ENCODE data around the gene NDUFS8.

The NDUFS8 gene

DNA sequence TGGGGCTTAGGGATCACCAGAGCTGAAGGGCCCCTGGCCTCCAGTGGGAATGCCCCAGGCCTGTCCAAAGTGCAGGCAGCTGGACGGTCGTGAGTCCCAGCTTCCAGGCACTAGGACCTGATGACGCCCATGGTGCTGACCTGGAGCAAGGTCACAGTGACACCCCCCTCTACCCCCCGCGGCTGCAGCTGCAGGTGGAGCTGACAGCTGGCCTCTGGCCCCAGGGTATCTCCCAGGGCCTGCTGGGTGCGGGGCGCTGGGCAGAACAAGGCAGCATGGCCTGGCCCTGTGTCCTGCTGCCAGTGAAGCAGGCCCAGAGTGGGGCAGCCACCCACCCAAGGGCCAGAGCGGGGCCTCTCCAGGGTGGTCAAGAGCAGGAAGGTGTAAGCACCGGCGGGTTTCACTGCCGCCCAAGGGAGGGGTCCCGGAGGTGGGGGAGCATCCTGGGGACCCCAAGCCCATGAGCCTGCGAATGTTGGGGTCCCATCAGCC lies 7.8 kb downstream of the NDUFS8 start:
- no peak for DNase-seq

DNA sequence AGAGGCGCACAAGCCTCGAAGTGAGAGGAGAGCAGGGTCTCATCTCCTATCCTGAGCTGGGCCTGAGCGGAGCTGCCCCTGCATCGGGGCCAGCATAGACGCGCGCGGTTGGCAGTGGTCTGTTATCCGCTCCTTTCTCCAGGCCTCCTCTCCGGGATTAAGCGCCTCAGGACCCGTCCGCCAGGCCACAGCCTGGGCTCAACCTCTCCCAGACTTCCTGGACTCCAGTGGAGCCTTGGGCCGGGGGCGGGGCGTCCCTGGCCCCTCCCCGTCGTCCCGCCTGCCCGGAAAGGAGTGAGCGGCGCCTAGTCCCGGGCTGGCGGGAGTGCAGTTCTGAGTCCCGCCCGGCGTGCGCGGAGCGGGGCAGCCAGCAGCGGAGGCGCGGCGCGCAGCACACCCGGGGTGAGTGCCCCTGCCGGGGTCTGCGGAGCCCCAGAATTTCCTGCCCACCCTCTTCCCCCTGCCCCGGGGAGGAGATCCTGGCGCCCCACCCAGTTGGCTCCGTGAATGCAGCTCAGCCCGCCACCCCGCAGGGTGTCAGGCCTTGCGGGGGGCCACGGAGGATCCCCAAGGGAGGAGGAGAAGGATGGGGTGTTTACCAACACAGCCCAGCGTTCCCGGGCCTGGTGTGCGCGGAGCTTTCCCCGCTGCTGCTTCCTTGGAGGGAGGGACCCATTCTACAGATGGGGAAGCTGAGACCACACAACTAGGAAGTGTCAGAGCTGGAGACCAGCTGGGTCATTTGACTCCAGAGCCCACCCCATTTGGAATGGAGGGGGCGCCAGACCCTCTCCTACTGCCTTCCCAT lies 8.4 kb downstream of the NDUFS8 start, which contains the start of gene TCIRG1:
Gene TCIRG1, plus strand, starts transcription at position 308 of the 808 bp plus-strand sequence. CDS start 2,247 bp downstream, outside the sequence.
- peak; percentile 83 for DNase-seq

DNA sequence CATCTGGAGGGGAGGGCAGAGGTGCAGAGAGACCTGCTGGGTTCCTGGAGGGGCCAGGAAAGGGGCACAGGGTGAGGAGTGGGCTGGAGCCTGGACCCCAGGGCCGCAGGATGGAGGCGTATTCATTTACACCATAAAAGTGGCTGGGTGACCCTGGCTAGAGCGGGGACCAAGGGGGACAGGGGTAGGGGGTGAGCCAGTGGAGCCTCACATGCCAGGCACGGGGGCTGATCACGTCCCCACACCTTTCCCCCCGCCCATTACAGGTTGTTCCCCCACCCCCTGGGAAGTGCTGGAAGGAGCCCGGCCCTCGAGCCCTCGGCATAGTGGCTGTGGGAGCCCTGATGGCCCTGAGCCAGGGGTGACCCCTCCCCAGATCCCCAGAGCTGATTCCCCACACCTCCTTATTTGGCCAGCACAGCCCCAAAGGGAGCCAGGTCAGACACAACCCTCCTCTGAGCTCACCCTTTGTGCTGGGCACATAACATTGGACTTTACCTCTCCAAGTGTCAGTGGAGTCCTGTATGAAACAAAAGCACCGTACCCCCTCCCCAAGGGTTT lies 9.1 kb downstream of the NDUFS8 start:
- DNase-seq = no peak

DNA sequence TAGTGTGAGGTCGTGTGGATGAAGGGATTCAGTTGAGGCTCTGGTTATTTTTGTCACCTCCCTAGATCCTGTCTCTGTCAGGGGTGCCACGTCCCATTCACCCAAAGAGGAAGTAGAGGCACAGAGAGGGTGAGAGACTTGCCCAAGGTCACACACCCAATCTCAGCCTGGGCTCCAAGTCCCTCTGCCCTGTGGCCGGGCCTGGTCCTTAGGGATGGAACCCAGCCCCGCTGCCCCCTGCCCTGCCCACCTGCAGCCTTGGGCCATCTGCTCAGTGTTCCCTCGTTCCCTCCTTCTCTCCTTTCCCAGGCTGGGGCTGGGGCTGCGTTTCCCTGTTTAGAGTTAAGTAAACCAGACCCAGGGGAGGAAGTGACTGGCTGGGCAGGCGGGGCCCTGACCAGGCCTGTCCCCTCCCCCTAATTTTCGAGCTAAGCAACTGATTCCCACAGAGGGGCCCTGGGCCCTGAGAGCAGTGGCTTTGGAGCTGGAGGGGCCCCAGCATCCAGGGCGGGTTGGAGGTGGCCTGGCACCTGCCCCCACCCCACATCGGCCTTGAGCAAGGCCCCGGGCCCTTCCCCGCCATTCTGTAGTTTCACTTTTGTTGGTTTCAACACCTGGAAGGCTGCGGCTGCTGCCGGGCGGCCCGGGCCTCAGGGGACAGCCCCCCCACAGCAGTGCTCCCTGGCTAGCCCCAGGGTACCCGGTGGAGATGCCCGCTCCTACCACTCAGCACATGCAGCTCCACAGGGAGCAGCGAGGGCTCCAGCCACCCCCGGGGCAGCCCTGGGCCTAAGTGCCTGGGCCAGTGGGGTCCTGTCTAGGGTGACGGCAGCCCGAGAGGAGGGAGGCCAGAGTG lies 9.8 kb downstream of the NDUFS8 start:
- peak; percentile 23 for DNase-seq

DNA sequence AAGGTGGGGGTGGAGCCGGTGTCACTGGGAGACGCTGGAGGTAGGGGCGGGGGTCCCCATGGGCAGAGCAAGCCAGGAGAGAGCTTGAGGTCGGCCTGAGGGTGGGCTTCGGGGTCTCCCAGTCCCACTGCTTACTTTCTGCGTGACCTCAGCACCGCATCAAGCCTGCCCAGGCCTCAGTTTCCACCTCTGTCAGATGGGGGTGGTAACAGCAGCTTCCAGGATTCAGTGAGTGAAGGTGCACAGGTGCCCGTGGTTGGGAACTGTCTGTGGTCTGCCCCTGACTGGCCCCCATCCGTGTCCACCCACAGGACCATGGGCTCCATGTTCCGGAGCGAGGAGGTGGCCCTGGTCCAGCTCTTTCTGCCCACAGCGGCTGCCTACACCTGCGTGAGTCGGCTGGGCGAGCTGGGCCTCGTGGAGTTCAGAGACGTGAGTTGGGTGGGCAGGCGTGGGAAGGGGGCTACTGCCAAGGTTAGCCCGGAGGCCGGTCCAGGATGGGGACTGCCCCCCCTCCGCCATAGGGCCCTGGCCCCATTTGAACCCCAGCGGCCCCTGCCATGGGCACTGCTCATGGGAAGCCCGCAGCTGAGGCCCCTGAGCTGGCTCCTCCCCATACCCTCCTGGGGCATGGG lies 10.6 kb downstream of the NDUFS8 start:
- no peak for DNase-seq

DNA sequence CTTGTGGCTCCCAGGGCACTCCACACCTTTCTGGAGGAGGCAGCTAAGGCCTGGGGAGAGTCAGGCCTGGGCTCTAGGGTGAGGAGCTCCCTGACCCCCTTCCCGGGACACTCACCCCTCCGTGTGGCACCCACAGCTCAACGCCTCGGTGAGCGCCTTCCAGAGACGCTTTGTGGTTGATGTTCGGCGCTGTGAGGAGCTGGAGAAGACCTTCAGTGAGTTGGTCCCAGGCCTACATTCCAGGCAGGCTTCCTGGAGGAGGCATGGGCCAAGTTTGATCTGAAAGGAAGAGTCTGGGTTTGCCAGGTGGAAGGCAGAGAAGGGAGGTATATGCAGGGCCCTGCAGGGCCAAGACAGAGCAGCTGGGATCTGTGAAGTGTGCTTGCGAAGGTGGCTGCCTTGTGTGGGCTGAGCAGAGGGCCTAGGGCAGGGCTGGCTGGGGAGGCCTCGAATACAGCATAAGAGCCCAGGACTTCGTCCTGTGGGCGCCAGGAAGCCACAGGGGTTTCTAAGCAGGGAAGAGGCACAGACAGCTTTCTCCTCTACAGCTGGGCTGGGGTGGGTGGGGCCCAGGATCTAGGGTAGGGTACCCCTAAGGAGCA lies 11.2 kb downstream of the NDUFS8 start:
- DNase-seq = no peak

DNA sequence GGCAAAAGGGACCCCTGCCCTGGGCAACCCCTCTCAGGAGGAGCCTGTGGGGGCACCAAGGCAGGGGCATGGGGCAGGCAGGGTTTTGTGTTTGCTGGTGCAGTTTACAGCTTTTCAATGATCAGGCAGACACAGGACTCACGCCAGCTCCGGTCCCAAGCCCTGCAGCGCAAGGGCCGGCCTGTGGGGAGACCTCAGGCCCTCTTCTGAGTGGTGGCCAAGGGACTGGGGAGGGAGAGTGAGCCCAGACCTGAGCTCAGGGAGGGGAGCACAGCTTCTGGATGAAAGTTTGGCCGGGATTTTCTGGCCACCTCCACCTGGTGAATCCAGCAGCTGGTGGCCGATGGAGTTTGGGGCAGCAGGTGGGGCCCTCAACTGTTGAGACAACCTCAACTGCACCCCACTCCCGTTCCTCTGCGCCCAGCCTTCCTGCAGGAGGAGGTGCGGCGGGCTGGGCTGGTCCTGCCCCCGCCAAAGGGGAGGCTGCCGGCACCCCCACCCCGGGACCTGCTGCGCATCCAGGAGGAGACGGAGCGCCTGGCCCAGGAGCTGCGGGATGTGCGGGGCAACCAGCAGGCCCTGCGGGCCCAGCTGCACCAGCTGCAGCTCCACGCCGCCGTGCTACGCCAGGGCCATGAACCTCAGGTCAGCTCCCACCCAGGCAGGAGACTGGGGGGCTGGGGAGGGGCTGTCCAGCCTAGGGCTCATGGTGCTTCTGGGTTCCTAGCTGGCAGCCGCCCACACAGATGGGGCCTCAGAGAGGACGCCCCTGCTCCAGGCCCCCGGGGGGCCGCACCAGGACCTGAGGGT lies 11.9 kb downstream of the NDUFS8 start:
- DNase-seq = no peak

DNA sequence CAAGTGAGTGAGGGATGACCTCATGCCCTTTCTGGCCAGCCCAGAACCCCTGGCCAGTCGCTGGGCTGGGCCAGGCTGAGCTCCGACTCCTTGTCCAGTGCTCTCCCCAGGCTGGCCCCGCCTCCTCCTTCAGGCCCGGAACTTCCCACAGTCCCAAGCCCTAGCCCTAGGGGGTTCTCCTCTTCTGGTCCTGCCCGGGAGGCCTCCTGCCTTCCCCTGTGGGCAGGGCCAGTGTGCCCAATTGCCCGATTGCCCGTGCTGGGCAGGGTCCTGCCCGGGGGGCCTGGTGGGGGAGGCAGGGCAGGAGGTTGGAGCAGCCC lies 12.5 kb downstream of the NDUFS8 start:
- no peak for DNase-seq

DNA sequence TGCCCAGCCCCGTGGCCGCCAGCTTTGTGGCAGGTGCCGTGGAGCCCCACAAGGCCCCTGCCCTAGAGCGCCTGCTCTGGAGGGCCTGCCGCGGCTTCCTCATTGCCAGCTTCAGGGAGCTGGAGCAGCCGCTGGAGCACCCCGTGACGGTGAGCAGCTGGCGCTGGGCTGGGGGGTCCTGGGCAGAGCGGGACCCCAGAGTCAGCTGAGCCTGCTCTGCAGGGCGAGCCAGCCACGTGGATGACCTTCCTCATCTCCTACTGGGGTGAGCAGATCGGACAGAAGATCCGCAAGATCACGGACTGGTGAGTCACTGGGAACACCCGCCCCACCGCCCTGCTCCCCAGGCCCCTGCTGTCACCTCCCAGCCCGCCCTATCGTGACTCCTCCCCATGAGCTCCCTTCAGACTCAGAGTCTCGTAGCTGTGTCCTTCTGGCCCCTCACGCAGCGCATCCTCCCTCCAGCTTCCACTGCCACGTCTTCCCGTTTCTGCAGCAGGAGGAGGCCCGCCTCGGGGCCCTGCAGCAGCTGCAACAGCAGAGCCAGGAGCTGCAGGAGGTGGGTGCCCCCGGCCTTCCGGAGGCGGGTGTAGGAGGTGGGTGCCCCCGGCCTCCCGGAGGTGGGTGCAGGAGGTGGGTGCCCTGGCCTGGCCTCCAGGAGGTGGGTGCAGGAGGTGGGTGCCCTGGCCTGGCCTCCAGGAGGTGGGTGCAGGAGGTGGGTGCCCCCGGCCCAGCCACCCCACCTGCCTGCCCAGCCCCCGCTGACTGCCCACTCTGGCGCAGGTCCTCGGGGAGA lies 13.1 kb downstream of the NDUFS8 start:
- no peak for DNase-seq

DNA sequence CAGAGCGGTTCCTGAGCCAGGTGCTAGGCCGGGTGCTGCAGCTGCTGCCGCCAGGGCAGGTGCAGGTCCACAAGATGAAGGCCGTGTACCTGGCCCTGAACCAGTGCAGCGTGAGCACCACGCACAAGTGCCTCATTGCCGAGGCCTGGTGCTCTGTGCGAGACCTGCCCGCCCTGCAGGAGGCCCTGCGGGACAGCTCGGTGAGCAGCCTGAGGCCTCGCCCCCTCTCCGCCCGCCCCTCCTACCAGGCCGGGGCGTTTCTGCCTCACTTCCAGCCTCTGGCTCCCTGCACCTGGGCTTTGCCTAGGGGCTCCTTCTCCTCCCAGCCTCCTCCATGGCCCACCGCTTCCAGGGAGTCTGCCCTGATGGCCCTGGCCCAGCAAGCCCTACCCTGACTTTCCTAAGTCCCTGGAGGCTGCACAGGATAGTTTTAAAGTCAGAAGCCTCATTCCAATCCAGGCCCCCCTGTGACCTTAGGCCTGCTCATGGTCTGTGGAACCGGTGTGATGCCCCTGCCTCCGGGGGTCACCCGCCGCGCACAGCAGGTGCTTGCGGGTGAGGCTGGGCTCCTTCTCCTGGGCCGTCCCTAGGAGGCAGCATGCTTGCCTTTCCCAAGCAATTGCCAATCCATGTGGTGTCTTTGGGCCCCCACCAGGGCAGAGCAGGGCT lies 13.8 kb downstream of the NDUFS8 start:
- DNase-seq = no peak

DNA sequence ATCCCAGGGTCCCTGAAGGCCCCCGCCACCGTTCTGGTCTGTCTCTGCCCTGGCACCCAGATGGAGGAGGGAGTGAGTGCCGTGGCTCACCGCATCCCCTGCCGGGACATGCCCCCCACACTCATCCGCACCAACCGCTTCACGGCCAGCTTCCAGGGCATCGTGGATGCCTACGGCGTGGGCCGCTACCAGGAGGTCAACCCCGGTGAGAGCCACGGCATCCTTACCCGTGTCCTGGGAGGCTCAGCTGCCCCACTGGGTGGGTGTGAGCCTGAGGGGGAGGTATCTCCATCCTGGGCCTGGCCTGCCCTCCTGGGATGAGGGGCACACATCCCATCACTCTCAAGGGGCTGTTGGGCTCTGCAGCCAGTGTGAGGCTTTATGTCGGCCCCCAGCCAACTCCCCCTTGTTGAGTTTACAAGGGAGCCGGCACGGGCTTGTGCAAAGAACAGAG lies 14.4 kb downstream of the NDUFS8 start:
- no peak for DNase-seq

DNA sequence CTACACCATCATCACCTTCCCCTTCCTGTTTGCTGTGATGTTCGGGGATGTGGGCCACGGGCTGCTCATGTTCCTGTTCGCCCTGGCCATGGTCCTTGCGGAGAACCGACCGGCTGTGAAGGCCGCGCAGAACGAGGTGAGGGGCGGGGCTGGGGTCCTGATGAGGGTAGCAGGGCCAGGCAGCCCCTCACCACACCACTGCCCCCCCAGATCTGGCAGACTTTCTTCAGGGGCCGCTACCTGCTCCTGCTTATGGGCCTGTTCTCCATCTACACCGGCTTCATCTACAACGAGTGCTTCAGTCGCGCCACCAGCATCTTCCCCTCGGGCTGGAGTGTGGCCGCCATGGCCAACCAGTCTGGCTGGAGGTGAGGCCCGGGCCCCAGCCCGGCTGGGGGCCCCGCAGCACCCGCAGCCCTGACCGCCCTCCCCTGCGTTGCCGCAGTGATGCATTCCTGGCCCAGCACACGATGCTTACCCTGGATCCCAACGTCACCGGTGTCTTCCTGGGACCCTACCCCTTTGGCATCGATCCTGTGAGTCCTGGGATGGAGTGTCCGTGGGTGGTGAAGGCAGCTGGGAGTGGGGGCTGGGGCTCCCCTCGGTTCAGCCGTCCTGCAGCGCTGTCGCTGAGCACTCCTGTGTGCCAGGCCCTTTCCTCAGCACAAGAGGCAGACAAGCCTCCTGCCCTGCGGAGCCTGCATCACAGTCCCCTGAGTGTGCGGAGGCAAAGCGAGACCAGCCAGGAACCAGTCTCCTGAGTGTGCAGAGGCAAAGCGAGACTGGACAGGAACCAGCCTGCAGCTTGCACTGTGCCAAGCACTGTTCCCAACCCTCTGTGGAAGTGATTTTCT lies 17.2 kb downstream of the NDUFS8 start:
- DNase-seq = no peak

DNA sequence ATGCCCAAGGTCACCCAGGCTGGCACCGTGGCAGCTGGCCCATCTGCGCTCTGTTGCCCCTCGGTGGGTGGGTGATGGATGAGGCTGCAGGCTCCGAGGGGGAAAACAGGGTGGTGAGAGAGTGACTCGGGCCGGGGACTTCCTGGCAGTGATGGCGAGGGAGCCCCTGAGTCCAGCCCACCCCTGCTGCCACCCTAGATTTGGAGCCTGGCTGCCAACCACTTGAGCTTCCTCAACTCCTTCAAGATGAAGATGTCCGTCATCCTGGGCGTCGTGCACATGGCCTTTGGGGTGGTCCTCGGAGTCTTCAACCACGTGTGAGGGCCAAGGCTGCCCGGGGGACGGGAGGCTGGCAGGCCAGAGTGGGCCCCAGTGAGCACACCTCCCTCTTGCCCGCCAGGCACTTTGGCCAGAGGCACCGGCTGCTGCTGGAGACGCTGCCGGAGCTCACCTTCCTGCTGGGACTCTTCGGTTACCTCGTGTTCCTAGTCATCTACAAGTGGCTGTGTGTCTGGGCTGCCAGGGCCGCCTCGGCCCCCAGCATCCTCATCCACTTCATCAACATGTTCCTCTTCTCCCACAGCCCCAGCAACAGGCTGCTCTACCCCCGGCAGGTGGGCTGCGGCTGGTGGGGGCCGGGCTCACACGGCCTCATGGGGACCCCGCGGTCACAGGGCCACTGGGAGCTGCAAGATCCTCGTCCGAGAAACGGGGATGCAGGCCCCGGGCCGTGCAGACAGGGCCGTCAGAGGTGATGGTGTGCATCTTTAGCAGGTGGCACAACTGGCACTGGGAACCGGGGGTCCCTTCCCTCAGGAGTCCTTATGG lies 18.4 kb downstream of the NDUFS8 start:
- no peak for DNase-seq

DNA sequence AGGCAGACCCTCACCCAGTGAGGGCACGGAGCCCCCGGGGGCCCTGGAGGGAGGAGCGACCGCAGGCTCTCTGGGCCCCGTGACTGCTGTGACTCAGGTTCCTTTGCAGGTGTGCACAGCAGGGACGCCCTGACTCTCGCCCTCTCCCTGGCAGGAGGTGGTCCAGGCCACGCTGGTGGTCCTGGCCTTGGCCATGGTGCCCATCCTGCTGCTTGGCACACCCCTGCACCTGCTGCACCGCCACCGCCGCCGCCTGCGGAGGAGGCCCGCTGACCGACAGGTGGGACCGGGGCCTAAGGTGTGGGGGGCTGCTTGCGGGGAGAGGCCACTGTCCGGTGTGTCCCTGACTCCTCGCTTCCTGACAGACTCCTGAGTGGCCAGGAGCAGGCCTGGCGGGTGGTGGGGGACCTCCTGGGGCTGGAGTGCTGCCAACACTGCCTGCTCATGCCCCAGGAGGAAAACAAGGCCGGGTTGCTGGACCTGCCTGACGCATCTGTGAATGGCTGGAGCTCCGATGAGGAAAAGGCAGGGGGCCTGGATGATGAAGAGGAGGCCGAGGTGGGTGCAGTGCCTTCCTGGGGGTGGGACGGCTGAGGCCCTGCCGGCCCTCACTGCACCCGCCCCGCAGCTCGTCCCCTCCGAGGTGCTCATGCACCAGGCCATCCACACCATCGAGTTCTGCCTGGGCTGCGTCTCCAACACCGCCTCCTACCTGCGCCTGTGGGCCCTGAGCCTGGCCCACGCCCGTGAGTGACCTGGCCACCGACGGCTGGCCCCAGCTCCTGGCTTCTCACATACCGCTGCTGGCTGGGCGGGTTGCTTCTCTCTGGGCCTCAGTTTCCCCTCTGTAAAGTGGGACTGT lies 19.3 kb downstream of the NDUFS8 start:
- DNase-seq = no peak

DNA sequence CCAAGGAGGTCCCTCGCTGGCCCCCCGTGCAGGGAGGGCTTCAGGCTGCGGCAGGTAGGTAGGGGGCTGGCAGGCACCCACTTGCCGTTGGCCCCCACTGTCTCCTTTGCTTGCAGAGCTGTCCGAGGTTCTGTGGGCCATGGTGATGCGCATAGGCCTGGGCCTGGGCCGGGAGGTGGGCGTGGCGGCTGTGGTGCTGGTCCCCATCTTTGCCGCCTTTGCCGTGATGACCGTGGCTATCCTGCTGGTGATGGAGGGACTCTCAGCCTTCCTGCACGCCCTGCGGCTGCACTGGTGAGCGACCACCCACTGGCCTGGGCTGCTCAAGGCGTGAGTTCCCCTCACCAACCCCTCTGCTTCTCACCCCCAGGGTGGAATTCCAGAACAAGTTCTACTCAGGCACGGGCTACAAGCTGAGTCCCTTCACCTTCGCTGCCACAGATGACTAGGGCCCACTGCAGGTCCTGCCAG lies 19.9 kb downstream of the NDUFS8 start:
- DNase-seq = no peak

DNA sequence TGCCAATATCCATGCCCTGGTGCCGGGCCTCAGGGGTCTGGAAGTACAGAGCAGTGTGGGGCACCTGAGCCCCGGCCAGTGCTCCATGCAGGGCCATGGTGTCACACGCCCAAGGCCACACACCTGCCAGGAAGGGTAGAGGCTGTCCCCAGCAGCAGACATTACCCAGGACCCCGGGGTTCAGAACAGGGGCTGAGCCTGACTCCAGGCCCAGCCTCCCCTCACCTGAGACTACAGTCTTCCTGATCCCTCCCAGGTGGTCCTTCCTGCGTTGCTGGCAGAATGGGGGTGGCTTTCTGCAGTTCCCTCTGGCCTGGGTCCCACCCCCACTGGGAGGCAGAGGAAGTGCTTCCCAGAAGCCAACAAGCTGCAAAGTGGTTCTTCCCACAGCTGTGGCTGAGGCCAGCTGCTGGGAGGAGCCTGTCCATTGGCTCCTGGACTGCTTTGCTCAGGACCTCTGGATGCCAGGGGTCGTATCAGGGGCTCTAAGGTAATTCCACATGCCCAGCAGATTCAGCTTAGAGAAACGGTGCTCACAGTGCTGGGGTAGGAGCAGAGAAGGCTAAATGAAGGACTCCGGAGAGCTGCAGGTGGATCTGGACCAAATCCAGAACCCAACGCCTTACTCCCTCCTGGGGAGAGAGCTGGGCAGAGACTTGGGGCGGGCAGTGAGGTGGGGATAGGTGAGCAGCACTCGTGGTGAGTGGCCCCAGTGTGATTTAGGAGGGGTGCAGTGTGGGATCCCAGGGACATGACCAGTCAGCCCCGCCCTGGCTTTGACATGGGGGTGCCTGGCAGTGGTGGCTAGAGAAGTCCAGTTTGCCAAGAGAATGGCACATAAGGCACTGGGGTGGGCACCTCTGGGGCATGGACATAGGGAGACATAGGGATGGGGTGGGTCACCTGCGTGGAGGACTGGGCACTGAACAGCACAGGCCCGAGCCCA lies 21.0 kb downstream of the NDUFS8 start:
- no peak for DNase-seq

Data from NCI-H226 (cell line).